Ectodermal cell (in vitro differentiated cells): ENCODE data around the gene ANKRD39.

ENCODE experiments used
- H3K27ac ChIP-seq: 2 replicates; pipeline ENCODE4 v1.7.0; 2013; ENCODE audit warnings: mild to moderate bottlenecking, low read depth, low read length; ENCODE audit not compliant: insufficient read depth, poor library complexity, severe bottlenecking
- H3K27me3 ChIP-seq: 2 replicates; pipeline ENCODE4 v1.7.0; 2013; ENCODE audit warnings: mild to moderate bottlenecking, low read length; ENCODE audit not compliant: insufficient read depth, control insufficient read depth, poor library complexity, severe bottlenecking
- H3K36me3 ChIP-seq: one replicate; pipeline ENCODE4 v1.7.0; 2013; ENCODE audit warnings: low read length; ENCODE audit not compliant: control insufficient read depth, insufficient read depth
- H3K4me1 ChIP-seq: one replicate; pipeline ENCODE4 v1.7.0; 2013; ENCODE audit warnings: low read length; ENCODE audit not compliant: control insufficient read depth, insufficient read depth
- H3K4me3 ChIP-seq: 2 replicates; pipeline ENCODE4 v1.7.0; 2013; ENCODE audit warnings: low read depth, low read length, control low read depth; ENCODE audit not compliant: insufficient read depth
- H3K9me3 ChIP-seq: 2 replicates; pipeline ENCODE4 v1.7.0; 2013; ENCODE audit warnings: mild to moderate bottlenecking, low read length, moderate library complexity; ENCODE audit not compliant: control insufficient read depth
- WGBS, 2 experiments: methylation state at CpG; one replicate each; pipeline ENCODE4 v1.1.7; 2013; ENCODE audit warnings: missing lambda C conversion rate in 2 of 2; 5-methylcytosine and 5-hydroxymethylcytosine counted together

Gene ANKRD39

DNA sequence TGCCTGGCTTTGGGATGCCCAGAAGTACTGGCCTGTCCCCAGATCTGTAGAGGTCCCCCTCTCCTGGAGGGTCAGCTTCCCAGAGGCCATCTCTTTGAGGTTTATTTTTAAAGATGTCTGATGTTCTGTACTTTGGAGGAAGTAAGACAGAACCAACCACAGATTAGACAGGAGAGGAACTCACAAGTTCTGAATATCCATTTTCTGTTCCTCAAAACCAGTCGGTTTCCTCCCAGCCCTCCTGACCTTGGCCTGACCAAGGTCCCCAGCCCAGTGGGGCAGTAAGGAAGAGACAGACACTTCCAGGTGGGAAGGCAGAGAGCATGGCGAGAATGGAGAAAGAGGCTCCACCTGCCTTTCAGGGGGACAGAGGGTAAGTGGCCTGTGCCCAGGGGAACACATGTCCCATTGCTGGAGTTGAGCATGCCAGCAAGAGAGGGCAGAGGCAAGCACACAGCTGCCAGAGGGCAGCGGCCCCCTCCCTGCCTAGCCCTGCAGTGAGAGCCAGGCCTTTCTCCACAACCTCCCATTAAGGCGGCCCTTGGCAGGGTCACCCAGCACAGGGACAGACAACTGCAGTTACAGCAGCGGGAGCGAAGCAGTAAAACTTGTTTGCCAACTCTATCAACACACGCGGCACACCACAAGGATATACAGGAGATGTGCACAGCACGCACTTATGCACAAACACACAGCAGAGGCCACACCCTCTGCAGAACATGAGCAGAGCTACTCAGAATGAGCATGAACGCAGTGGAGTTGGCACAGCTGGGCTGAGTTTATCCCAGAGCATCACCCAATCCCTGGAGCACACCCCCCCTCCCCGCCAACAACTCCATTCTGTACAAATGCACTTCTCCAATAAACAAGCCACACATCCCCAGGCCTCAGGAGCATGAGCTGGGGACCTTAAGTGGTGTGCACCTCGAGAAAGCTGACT lies 30.5 kb upstream of the ANKRD39 start:
- no peaks in the 10 kb centered on the region for H3K9me3 ChIP-seq
- H3K4me1 ChIP-seq: peaks cover 30% of the 10 kb centered on the region

GRCh38 chr2:96887493-96888012 lies 29.7 kb upstream of the ANKRD39 start:
- Histone ChIP-seq H3K36me3 (no peaks in the 10 kb centered on the region), H3K9me3 (no peaks in the 10 kb centered on the region), H3K4me1 (peaks cover 37% of the 10 kb centered on the region), H3K27me3 (no peaks in the 10 kb centered on the region), H3K27ac (no peak overlapping the region), H3K4me3 (no peak overlapping the region)
- WGBS, 2 experiments: 79 to 83% methylated on average over 18 of the region's 18 CpGs

More for the DNA sequence above, 30.5 kb upstream of the ANKRD39 start:
- Histone ChIP-seq H3K27me3 (no peaks in the 10 kb centered on the region), H3K4me3 (no peak overlapping the region), H3K36me3 (no peaks in the 10 kb centered on the region), H3K27ac (no peak overlapping the region)
- 93% methylated on average over 12 of the region's 12 CpGs for WGBS, 2 experiments

GRCh38 chr2:96885432-96886347 lies 27.9 kb upstream of the ANKRD39 start:
- no peaks in the 10 kb centered on the region for H3K9me3 ChIP-seq
- H3K4me1 ChIP-seq: peaks cover 45% of the 10 kb centered on the region

GRCh38 chr2:96884299-96885094 lies 26.7 kb upstream of the ANKRD39 start:
- peaks cover 43% of the 10 kb centered on the region for H3K4me1 ChIP-seq
- WGBS, 2 experiments: 95 to 97% methylated on average over 19 of the region's 19 CpGs
- no peak overlapping the region for H3K4me3 ChIP-seq
- no peaks in the 10 kb centered on the region for H3K9me3 ChIP-seq
- no peaks in the 10 kb centered on the region for H3K27me3 ChIP-seq
- no peaks in the 10 kb centered on the region for H3K36me3 ChIP-seq
- no peak overlapping the region for H3K27ac ChIP-seq

More at GRCh38 chr2:96885432-96886347, 27.9 kb upstream of the ANKRD39 start:
- no peak overlapping the region for H3K4me3 ChIP-seq
- H3K36me3 ChIP-seq: no peaks in the 10 kb centered on the region
- H3K27me3 ChIP-seq: no peaks in the 10 kb centered on the region
- H3K27ac ChIP-seq: no peak overlapping the region
- WGBS, 2 experiments: 96% methylated on average over 23 of the region's 23 CpGs

GRCh38 chr2:96883306-96883705 lies 25.5 kb upstream of the ANKRD39 start:
- Histone ChIP-seq H3K27me3 (no peaks in the 10 kb centered on the region), H3K9me3 (no peaks in the 10 kb centered on the region), H3K4me3 (no peak overlapping the region), H3K4me1 (peaks cover 42% of the 10 kb centered on the region), H3K36me3 (no peaks in the 10 kb centered on the region), H3K27ac (no peak overlapping the region)
- WGBS, 2 experiments: 92% methylated on average over 9 of the region's 9 CpGs

GRCh38 chr2:96882906-96883305 lies 25.1 kb upstream of the ANKRD39 start:
- H3K4me3 ChIP-seq: no peak overlapping the region
- WGBS, 2 experiments: 87 to 90% methylated on average over 8 of the region's 8 CpGs

GRCh38 chr2:96882230-96882629 lies 24.4 kb upstream of the ANKRD39 start:
- Histone ChIP-seq H3K4me3 (no peak overlapping the region), H3K36me3 (no peaks in the 10 kb centered on the region), H3K9me3 (no peaks in the 10 kb centered on the region), H3K27ac (peak overlapping the region; percentile 77), H3K4me1 (peaks cover 44% of the 10 kb centered on the region), H3K27me3 (no peaks in the 10 kb centered on the region)
- 48 to 51% methylated on average over 12 of the region's 12 CpGs for WGBS, 2 experiments

More at GRCh38 chr2:96882906-96883305, 25.1 kb upstream of the ANKRD39 start:
- no peak overlapping the region for H3K27ac ChIP-seq
- no peaks in the 10 kb centered on the region for H3K9me3 ChIP-seq
- no peaks in the 10 kb centered on the region for H3K27me3 ChIP-seq
- H3K4me1 ChIP-seq: peaks cover 40% of the 10 kb centered on the region
- no peaks in the 10 kb centered on the region for H3K36me3 ChIP-seq

DNA sequence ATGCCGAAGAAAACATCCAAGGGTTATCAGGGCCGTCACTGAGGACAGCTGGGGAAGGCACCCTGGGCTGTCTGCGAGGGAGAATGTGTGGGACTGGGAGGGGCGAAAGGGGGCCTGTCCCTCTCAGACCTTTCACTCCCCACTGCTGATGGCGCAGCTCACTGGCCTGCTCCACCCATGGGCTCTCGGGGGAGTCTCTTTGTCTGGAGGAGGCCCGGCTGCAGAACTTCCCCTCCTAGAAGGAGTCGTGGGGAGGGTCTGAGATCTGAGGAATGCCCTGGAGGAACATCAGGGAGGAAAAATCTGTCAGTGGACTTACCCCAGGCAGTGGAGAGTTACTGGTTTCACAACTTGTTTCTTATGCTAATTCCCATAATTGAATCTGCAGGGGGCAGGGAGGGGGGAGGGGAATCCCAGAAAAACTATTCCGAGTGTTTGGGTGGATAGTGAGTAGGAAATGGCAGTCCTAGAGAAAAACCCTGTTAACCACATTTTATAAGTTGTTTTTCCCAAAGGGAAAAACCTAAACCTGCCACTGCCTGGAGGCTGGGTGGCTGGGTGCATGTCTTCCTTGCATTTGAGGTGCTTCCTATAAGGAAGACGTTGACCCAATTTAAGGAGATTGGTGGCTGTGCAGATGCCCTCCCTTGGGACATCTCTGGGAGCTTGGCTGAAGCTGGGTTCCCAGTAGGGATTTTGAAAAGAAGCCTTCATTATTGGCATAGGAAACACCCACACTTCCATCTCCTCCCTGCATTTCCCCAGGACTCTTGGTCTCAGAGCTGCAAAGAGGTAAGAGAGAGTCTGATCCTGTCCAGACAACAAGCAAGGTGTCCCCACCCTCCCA lies 23.8 kb upstream of the ANKRD39 start:
- no peaks in the 10 kb centered on the region for H3K9me3 ChIP-seq
- H3K4me1 ChIP-seq: peaks cover 50% of the 10 kb centered on the region
- H3K36me3 ChIP-seq: no peaks in the 10 kb centered on the region
- no peaks in the 10 kb centered on the region for H3K27me3 ChIP-seq
- peak overlapping the region; percentile 77 for H3K27ac ChIP-seq
- H3K4me3 ChIP-seq: no peak overlapping the region
- WGBS, 2 experiments: 6 to 8% methylated on average over 10 of the region's 10 CpGs

- H3K4me3 ChIP-seq: no peak overlapping the region
- H3K9me3 ChIP-seq: no peaks in the 10 kb centered on the region
- peak overlapping the region; percentile 77 for H3K27ac ChIP-seq
- WGBS, 2 experiments: 84 to 86% methylated on average over 6 of the region's 6 CpGs
- H3K27me3 ChIP-seq: no peaks in the 10 kb centered on the region
- peaks cover 53% of the 10 kb centered on the region for H3K4me1 ChIP-seq
- no peaks in the 10 kb centered on the region for H3K36me3 ChIP-seq
Measured at GRCh38 chr2:96880891-96881273, 23.1 kb upstream of the ANKRD39 start.
